GM18508 (cell line): ENCODE measurements around the gene KLHL24.
"Not testable (repeated sequence)": the region's sequence is repeated elsewhere in the genome, so short reads cannot be mapped to it uniquely, and the experiment has no call there.

ENCODE experiments used
- ATAC-seq: cut with Tn5 transposase; IDR thresholded peaks from one replicate; pipeline ENCODE4 v1.9.1; 2021; ENCODE audit warnings: moderate number of reproducible peaks; ENCODE audit not compliant: insufficient read depth, unreplicated experiment

KLHL24 gene

GRCh38 chr3:183692436-183692835 lies 57.0 kb downstream of the KLHL24 start:
- ATAC-seq: no peak

GRCh38 chr3:183695569-183696364 lies 60.3 kb downstream of the KLHL24 start:
- ATAC-seq: no peak

- ATAC-seq: no peak
Observed at GRCh38 chr3:183697123-183697609, 61.7 kb downstream of the KLHL24 start.

- ATAC-seq: no peak
Observed at GRCh38 chr3:183697610-183698317, 62.3 kb downstream of the KLHL24 start, which contains the start of gene YEATS2. TSS of gene YEATS2 (plus strand) at chr3:183697797. CDS start at chr3:183715163, 17,366 bp downstream.

GRCh38 chr3:183698318-183698751 lies 62.9 kb downstream of the KLHL24 start:
- ATAC-seq: no peak

GRCh38 chr3:183698756-183699155 lies 63.3 kb downstream of the KLHL24 start:
- no peak for ATAC-seq

- no peak for ATAC-seq
Observed at GRCh38 chr3:183699238-183699947, 64.0 kb downstream of the KLHL24 start.

- no peak for ATAC-seq
Observed at GRCh38 chr3:183701744-183702143, 66.3 kb downstream of the KLHL24 start.

GRCh38 chr3:183703892-183704291 lies 68.5 kb downstream of the KLHL24 start:
- ATAC-seq: not testable (repeated sequence)

- ATAC-seq: no peak
Observed at GRCh38 chr3:183710231-183710630, 74.8 kb downstream of the KLHL24 start.

- ATAC-seq: no peak
Observed at GRCh38 chr3:183711516-183711915, 76.1 kb downstream of the KLHL24 start.

GRCh38 chr3:183714622-183715021 lies 79.2 kb downstream of the KLHL24 start:
- ATAC-seq: no peak

- no peak for ATAC-seq
Observed at GRCh38 chr3:183718012-183718411, 82.6 kb downstream of the KLHL24 start.

- no peak for ATAC-seq
Observed at GRCh38 chr3:183725387-183725786, 90.0 kb downstream of the KLHL24 start.

- no peak for ATAC-seq
Observed at GRCh38 chr3:183728204-183728603, 92.8 kb downstream of the KLHL24 start.

- no peak for ATAC-seq
Observed at GRCh38 chr3:183730361-183730760, 94.9 kb downstream of the KLHL24 start.

- no peak for ATAC-seq
Observed at GRCh38 chr3:183731611-183732010, 96.2 kb downstream of the KLHL24 start.

- no peak for ATAC-seq
Observed at GRCh38 chr3:183733553-183733952, 98.1 kb downstream of the KLHL24 start.
